Esophagus (tissue), 2 donors: ENCODE results near the gene ARMH3. TPM values are rescaled to one million over a fixed set of nuclear protein-coding genes. Genes with fewer than 3 reads are reported as not detected.
"Not testable (repeated sequence)": the region's sequence is repeated elsewhere in the genome, so short reads cannot be mapped to it uniquely, and the experiment has no call there.

Source experiments
- H3K27ac ChIP-seq, 2 donors: one replicate each; pipeline ENCODE4 v1.5.1; 2013; ENCODE audit warnings: low read depth in 2 of 2, mild to moderate bottlenecking in 2 of 2, inconsistent platforms in 1 of 2, low read length in 1 of 2, moderate library complexity in 1 of 2
- H3K27me3 ChIP-seq, 2 donors: one replicate each; pipeline ENCODE4 v1.6.1; 2013; ENCODE audit warnings: low read length in 2 of 2, control low read depth in 1 of 2, mild to moderate bottlenecking in 1 of 2; ENCODE audit not compliant: insufficient read depth in 2 of 2, control insufficient read depth in 1 of 2
- H3K36me3 ChIP-seq, 2 donors: one replicate each; pipeline ENCODE4 v1.6.1; 2013; ENCODE audit warnings: low read length in 1 of 2; ENCODE audit not compliant: control insufficient read depth in 2 of 2, insufficient read depth in 2 of 2
- H3K4me1 ChIP-seq, 2 donors: one replicate each; pipeline ENCODE4 v1.6.1; 2013; ENCODE audit warnings: low read length in 1 of 2; ENCODE audit not compliant: control insufficient read depth in 2 of 2, insufficient read depth in 2 of 2
- H3K4me3 ChIP-seq, 2 donors: one replicate each; pipeline ENCODE4 v1.5.1; 2013; ENCODE audit warnings: low read length in 2 of 2, mild to moderate bottlenecking in 2 of 2, low read depth in 1 of 2, moderate library complexity in 1 of 2
- H3K9me3 ChIP-seq, 2 donors: one replicate each; pipeline ENCODE4 v1.6.1; 2013; ENCODE audit warnings: mild to moderate bottlenecking in 2 of 2, low read depth in 1 of 2, low read length in 1 of 2, moderate library complexity in 1 of 2; ENCODE audit not compliant: control insufficient read depth in 2 of 2, insufficient read depth in 1 of 2
- WGBS, 2 donors: extraction: QIAGEN DNeasy Blood & Tissue Kit; methylation state at CpG; one replicate each; pipeline ENCODE4 v1.1.7; 2013; 5-methylcytosine and 5-hydroxymethylcytosine counted together
- polyA plus RNA-seq, 2 donors: library from polyadenylated mRNA; stranded (reverse); fragments of 200-250 nt; gene quantifications; one replicate each; pipeline ENCODE4 v1.2.3, GENCODE V29; 2013
- donor health status: healthy with polysubstance abuse.
- donor health status: Bipolar disorder and iron deficiency.

Gene ARMH3
- polyA plus RNA-seq, 2 donors: 13.1 to 16.3 TPM

GRCh38 chr10:101995451-101996063, 60.4 kb downstream of the ARMH3 start:
- H3K4me3 ChIP-seq: no peak overlapping the region
- WGBS, 2 donors: 30 to 45% methylated on average over 1 of the region's 1 CpG
- no peaks in the 10 kb centered on the region for H3K4me1 ChIP-seq
- H3K27ac ChIP-seq: no peak overlapping the region
- no peaks in the 10 kb centered on the region for H3K27me3 ChIP-seq
- no peaks in the 10 kb centered on the region for H3K9me3 ChIP-seq
- peaks cover 3 to 8% of the 10 kb centered on the region in 2 donors for H3K36me3 ChIP-seq

- Histone ChIP-seq H3K27ac (no peak overlapping the region), H3K27me3 (no peaks in the 10 kb centered on the region), H3K9me3 (no peaks in the 10 kb centered on the region), H3K4me3 (no peak overlapping the region), H3K4me1 (no peaks in the 10 kb centered on the region), H3K36me3 (peaks cover 5 to 8% of the 10 kb centered on the region in 2 donors)
- WGBS, 2 donors: 86 to 89% methylated on average over 5 of the region's 5 CpGs
These were observed 62.2 kb downstream of the ARMH3 start for GRCh38 chr10:101993651-101994200.

- no peak overlapping the region for H3K27ac ChIP-seq
- WGBS, 2 donors: 86% methylated on average over 4 of the region's 4 CpGs
- no peaks in the 10 kb centered on the region for H3K9me3 ChIP-seq
- H3K36me3 ChIP-seq: peaks cover 5 to 8% of the 10 kb centered on the region in 2 donors
- no peaks in the 10 kb centered on the region for H3K4me1 ChIP-seq
- no peak overlapping the region for H3K4me3 ChIP-seq
- no peaks in the 10 kb centered on the region for H3K27me3 ChIP-seq
These were observed 62.8 kb downstream of the ARMH3 start for GRCh38 chr10:101993221-101993620.

GRCh38 chr10:101987136-101987535, 68.8 kb downstream of the ARMH3 start:
- Histone ChIP-seq H3K27ac (no peak overlapping the region), H3K36me3 (peaks cover 14 to 17% of the 10 kb centered on the region in 2 donors), H3K27me3 (no peaks in the 10 kb centered on the region), H3K4me3 (no peak overlapping the region), H3K4me1 (no peaks in the 10 kb centered on the region), H3K9me3 (no peaks in the 10 kb centered on the region)
- 78 to 94% methylated on average over 3 of the region's 3 CpGs for WGBS, 2 donors

- Histone ChIP-seq H3K4me3 (no peak overlapping the region), H3K4me1 (no peaks in the 10 kb centered on the region), H3K36me3 (peaks cover 14% of the 10 kb centered on the region in 2 donors), H3K9me3 (no peaks in the 10 kb centered on the region), H3K27ac (no peak overlapping the region), H3K27me3 (no peaks in the 10 kb centered on the region)
- WGBS, 2 donors: 61% methylated on average over 3 of the region's 3 CpGs
These were observed 69.4 kb downstream of the ARMH3 start for GRCh38 chr10:101986624-101986971.

- not testable (repeated sequence) for H3K4me3 ChIP-seq, H3K9me3 ChIP-seq, H3K36me3 ChIP-seq, H3K27ac ChIP-seq, H3K4me1 ChIP-seq, H3K27me3 ChIP-seq
- WGBS, 2 donors: 96 to 99% methylated on average over 2 of the region's 2 CpGs
These were observed 75.3 kb downstream of the ARMH3 start for GRCh38 chr10:101980677-101981076.

- Histone ChIP-seq H3K27ac (no peak overlapping the region), H3K27me3 (no peaks in the 10 kb centered on the region), H3K4me1 (peaks cover 0 to 3% of the 10 kb centered on the region in 2 donors), H3K9me3 (no peaks in the 10 kb centered on the region), H3K36me3 (peaks cover 4 to 8% of the 10 kb centered on the region in 2 donors), H3K4me3 (no peak overlapping the region)
- WGBS, 2 donors: 76 to 79% methylated on average over 6 of the region's 6 CpGs
These were observed 81.6 kb downstream of the ARMH3 start for GRCh38 chr10:101974091-101974971.

GRCh38 chr10:101972761-101973160, 83.2 kb downstream of the ARMH3 start:
- WGBS, 2 donors: 77 to 84% methylated on average over 9 of the region's 9 CpGs
- H3K27ac ChIP-seq: no peak overlapping the region
- H3K36me3 ChIP-seq: peaks cover 4 to 8% of the 10 kb centered on the region in 2 donors
- H3K4me1 ChIP-seq: peaks cover 0 to 3% of the 10 kb centered on the region in 2 donors
- no peaks in the 10 kb centered on the region for H3K27me3 ChIP-seq
- no peak overlapping the region for H3K4me3 ChIP-seq
- H3K9me3 ChIP-seq: no peaks in the 10 kb centered on the region

GRCh38 chr10:101969412-101969922, 86.5 kb downstream of the ARMH3 start:
- peaks cover 0 to 3% of the 10 kb centered on the region in 2 donors for H3K4me1 ChIP-seq
- WGBS, 2 donors: 71% methylated on average over 4 of the region's 4 CpGs
- H3K27me3 ChIP-seq: no peaks in the 10 kb centered on the region
- no peak overlapping the region for H3K27ac ChIP-seq
- no peak overlapping the region for H3K4me3 ChIP-seq
- H3K36me3 ChIP-seq: peaks cover 5 to 6% of the 10 kb centered on the region in 2 donors
- no peaks in the 10 kb centered on the region for H3K9me3 ChIP-seq
